ENCODE measurements around the gene KCNMB3.
A peak's percentile ranks its signal among the peaks of the same experiment; 100 is the strongest.
"Not testable (repeated sequence)": the region's sequence is repeated elsewhere in the genome, so short reads cannot be mapped to it uniquely, and the experiment has no call there.

Gene KCNMB3

GRCh38 chr3:179233043-179233442 is 17.9 kb downstream of the KCNMB3 start:
- no peak for DNase-seq (ENCODE audit: low read depth)
- no peak for TF ChIP-seq CTCF (IDR thresholded peaks at IDR 0.05; ENCODE audit: control insufficient read depth, insufficient read depth, low read depth, low read length, missing control alignments)

DNA sequence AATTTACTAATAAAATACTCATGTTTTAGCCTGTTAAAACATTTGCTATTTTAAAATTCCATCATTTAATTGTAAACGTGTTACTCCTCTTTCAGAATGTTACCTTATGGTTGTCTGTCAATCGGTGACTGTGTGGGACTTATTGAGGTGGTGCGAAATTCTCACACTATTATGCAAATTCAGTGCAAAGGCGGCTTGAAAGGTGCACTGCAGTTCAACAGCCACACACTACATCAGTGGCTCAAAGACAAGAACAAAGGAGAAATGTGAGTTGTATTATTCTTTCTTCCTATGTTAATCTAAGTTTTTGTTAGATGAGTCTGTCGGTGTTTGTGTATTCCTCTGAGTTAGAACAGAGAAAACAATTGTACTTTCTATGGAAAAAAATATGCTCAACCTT is 21.7 kb downstream of the KCNMB3 start:
- H3K4me3 ChIP-seq (ENCODE audit: control insufficient read depth, low read depth, low read length), result no peak overlapping the region
- DNase-seq (ENCODE audit: low read depth), result no peak

More at GRCh38 chr3:179233043-179233442, 17.9 kb downstream of the KCNMB3 start:
- H3K4me3 ChIP-seq (ENCODE audit: control insufficient read depth, low read depth, low read length), result no peak overlapping the region

GRCh38 chr3:179227349-179227748 is 23.6 kb downstream of the KCNMB3 start:
- TF ChIP-seq CTCF (IDR thresholded peaks at IDR 0.05; ENCODE audit: control insufficient read depth, insufficient read depth, low read depth, low read length, missing control alignments), result no peak
- DNase-seq (ENCODE audit: low read depth), result no peak
- no peak overlapping the region for H3K4me3 ChIP-seq (ENCODE audit: control insufficient read depth, low read depth, low read length)

More for the DNA sequence above, 21.7 kb downstream of the KCNMB3 start:
- no peak for TF ChIP-seq CTCF (IDR thresholded peaks at IDR 0.05; ENCODE audit: control insufficient read depth, insufficient read depth, low read depth, low read length, missing control alignments)

DNA sequence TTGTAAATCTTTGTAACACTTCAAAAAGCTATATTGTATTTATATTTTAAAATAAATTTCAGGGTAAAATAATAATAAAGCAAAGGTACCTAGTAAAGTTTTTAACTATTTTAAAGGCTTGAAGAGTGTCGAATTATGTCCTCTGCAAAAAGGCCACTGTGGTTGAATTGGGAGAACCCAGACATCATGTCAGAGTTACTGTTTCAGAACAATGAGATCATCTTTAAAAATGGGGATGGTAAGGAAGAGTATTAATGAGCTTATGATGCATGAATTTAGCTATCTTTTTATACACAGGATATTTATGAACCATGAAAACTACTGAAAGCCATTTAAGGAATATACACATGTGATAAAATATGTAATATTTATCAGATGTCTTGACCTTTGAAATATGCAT is 26.3 kb downstream of the KCNMB3 start:
- no peak for DNase-seq (ENCODE audit: low read depth)
- H3K4me3 ChIP-seq (ENCODE audit: control insufficient read depth, low read depth, low read length), result no peak overlapping the region
- TF ChIP-seq CTCF (IDR thresholded peaks at IDR 0.05; ENCODE audit: control insufficient read depth, insufficient read depth, low read depth, low read length, missing control alignments), result no peak

DNA sequence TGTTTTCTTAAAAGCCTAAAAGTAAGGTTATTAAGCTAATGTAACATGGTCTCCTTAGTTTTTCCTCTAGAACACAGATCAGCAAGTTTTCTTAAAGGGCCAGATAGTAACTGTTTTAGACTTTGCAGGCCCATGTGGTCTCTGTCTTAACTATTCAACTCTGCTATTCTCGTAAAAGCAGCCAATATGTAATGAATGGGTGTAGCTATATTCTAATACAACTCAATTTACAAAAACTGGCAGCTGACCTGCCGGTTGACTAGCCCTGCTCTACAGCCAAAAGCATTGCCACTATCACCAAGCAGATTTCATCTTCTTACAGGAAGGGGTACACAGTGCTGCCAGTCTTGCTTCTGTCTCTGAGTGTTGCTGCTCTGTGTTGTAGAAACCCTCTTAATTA is 27.4 kb downstream of the KCNMB3 start:
- TF ChIP-seq CTCF (IDR thresholded peaks at IDR 0.05; ENCODE audit: control insufficient read depth, insufficient read depth, low read depth, low read length, missing control alignments), result no peak
- DNase-seq (ENCODE audit: low read depth), result no peak
- H3K4me3 ChIP-seq (ENCODE audit: control insufficient read depth, low read depth, low read length), result no peak overlapping the region

GRCh38 chr3:179218213-179218612 is 32.7 kb downstream of the KCNMB3 start:
- not testable (repeated sequence) for DNase-seq (ENCODE audit: low read depth)

GRCh38 chr3:179215550-179215949 is 35.4 kb downstream of the KCNMB3 start:
- DNase-seq (ENCODE audit: low read depth), result peak; percentile 5
- H3K4me3 ChIP-seq (ENCODE audit: control insufficient read depth, low read depth, low read length), result not testable (repeated sequence)

More at GRCh38 chr3:179218213-179218612, 32.7 kb downstream of the KCNMB3 start:
- H3K4me3 ChIP-seq (ENCODE audit: control insufficient read depth, low read depth, low read length), result not testable (repeated sequence)

DNA sequence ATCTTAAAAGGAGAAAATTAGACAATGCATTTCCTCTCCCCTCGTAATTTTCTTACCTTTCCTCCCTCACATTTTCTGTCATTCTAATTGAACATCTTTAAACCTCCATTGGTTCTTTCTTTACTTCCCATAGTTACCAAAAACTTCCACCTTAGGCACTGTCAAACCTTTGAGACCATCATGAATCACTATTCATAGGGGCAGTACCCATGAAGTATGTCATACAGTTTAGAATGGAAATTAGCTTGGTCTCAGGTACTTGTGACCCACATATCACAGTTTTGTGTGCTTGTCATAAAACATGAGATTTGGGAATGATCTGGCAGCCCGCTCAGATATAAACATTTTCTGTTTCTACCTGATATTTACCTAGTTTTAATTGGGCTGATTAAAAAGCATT is 50.1 kb downstream of the KCNMB3 start:
- no peak for TF ChIP-seq CTCF (IDR thresholded peaks at IDR 0.05; ENCODE audit: control insufficient read depth, insufficient read depth, low read depth, low read length, missing control alignments)
- no peak for DNase-seq (ENCODE audit: low read depth)
- no peak overlapping the region for H3K4me3 ChIP-seq (ENCODE audit: control insufficient read depth, low read depth, low read length)
